Measurements from ENCODE around the gene DMD. TPM values are rescaled to one million over a fixed set of nuclear protein-coding genes. Genes with fewer than 3 reads are reported as not detected.

The DMD gene
- polyA plus RNA-seq, 1 donor from 2014 or later = 21.6 TPM

GRCh38 chrX:31540313-31540712, 1671.0 kb downstream of the DMD start:
- Histone ChIP-seq H3K9me3 (ENCODE audit: low read length) (no peaks in the 10 kb centered on the region), H3K4me3 (ENCODE audit: low read length) (no peak overlapping the region), H3K27ac (ENCODE audit: low read length) (no peak overlapping the region), H3F3A (ENCODE audit: insufficient read depth, low read length, poor library complexity, severe bottlenecking) (no peaks in the 10 kb centered on the region), H3K9ac (ENCODE audit: low read length) (no peak overlapping the region), H4K20me1 (ENCODE audit: insufficient read depth) (no peaks in the 10 kb centered on the region), H3K9me2 (ENCODE audit: insufficient read depth, low read length) (no peaks in the 10 kb centered on the region), H3K27me3 (ENCODE audit: insufficient read depth, low read depth, low read length) (no peaks in the 10 kb centered on the region), H3K36me3 (ENCODE audit: insufficient read depth, low read length) (no peaks in the 10 kb centered on the region), H2AFZ (ENCODE audit: low read depth, low read length) (no peak overlapping the region), H3K4me2 (ENCODE audit: low read length) (no peak overlapping the region), H3K79me2 (replicated peaks; ENCODE audit: insufficient read depth, low read length) (no peaks in the 10 kb centered on the region)
- TF ChIP-seq POLR2AphosphoS5 (IDR thresholded peaks at IDR 0.05) = no peak
- no peak for TF ChIP-seq CTCF (IDR thresholded peaks at IDR 0.05; ENCODE audit: poor library complexity, severe bottlenecking)
- TF ChIP-seq SMC3 (conservative IDR thresholded peaks at IDR 0.05; ENCODE audit: poor library complexity) = no peak
- no peak for TF ChIP-seq RAD21 (conservative IDR thresholded peaks at IDR 0.05)
- TF ChIP-seq TAF1 (IDR thresholded peaks at IDR 0.05; ENCODE audit: low read depth) = no peak
- no peak for TF ChIP-seq EP300 (conservative IDR thresholded peaks at IDR 0.05; ENCODE audit: poor library complexity, severe bottlenecking)
- no peak for TF ChIP-seq EZH2 (IDR thresholded peaks at IDR 0.05; ENCODE audit: borderline replicate concordance, insufficient read depth, low read length, poor library complexity, severe bottlenecking)
- TF ChIP-seq MXI1 (conservative IDR thresholded peaks at IDR 0.05; ENCODE audit: poor library complexity, severe bottlenecking) = no peak
- TF ChIP-seq REST (IDR thresholded peaks at IDR 0.05; ENCODE audit: borderline replicate concordance) = no peak

GRCh38 chrX:31527455-31528126, 1683.8 kb downstream of the DMD start:
- H3K9ac ChIP-seq (ENCODE audit: low read length) = no peak overlapping the region
- no peaks in the 10 kb centered on the region for H3K9me2 ChIP-seq (ENCODE audit: insufficient read depth, low read length)
- H3K36me3 ChIP-seq (ENCODE audit: insufficient read depth, low read length) = no peaks in the 10 kb centered on the region
- H3K27ac ChIP-seq (ENCODE audit: low read length) = no peak overlapping the region
- no peaks in the 10 kb centered on the region for H3K79me2 ChIP-seq (replicated peaks; ENCODE audit: insufficient read depth, low read length)
- no peaks in the 10 kb centered on the region for H3K9me3 ChIP-seq (ENCODE audit: low read length)
- no peak overlapping the region for H3K4me3 ChIP-seq (ENCODE audit: low read length)
- no peaks in the 10 kb centered on the region for H3K27me3 ChIP-seq (ENCODE audit: insufficient read depth, low read depth, low read length)
- TF ChIP-seq MXI1 (conservative IDR thresholded peaks at IDR 0.05; ENCODE audit: poor library complexity, severe bottlenecking) = no peak
- no peak for TF ChIP-seq REST (IDR thresholded peaks at IDR 0.05; ENCODE audit: borderline replicate concordance)
- TF ChIP-seq EZH2 (IDR thresholded peaks at IDR 0.05; ENCODE audit: borderline replicate concordance, insufficient read depth, low read length, poor library complexity, severe bottlenecking) = no peak
- TF ChIP-seq TAF1 (IDR thresholded peaks at IDR 0.05; ENCODE audit: low read depth) = no peak
- TF ChIP-seq SMC3 (conservative IDR thresholded peaks at IDR 0.05; ENCODE audit: poor library complexity) = no peak
- no peak for TF ChIP-seq EP300 (conservative IDR thresholded peaks at IDR 0.05; ENCODE audit: poor library complexity, severe bottlenecking)
- TF ChIP-seq RAD21 (conservative IDR thresholded peaks at IDR 0.05) = no peak
- TF ChIP-seq CTCF (IDR thresholded peaks at IDR 0.05; ENCODE audit: poor library complexity, severe bottlenecking) = no peak
- TF ChIP-seq POLR2AphosphoS5 (IDR thresholded peaks at IDR 0.05) = no peak
- no peak overlapping the region for H2AFZ ChIP-seq (ENCODE audit: low read depth, low read length)
- no peaks in the 10 kb centered on the region for H4K20me1 ChIP-seq (ENCODE audit: insufficient read depth)
- no peaks in the 10 kb centered on the region for H3F3A ChIP-seq (ENCODE audit: insufficient read depth, low read length, poor library complexity, severe bottlenecking)
- H3K4me2 ChIP-seq (ENCODE audit: low read length) = no peak overlapping the region
